PC-3 (cell line): ENCODE results near the gene DUSP12. TPM values are rescaled to one million over a fixed set of nuclear protein-coding genes. Genes with fewer than 3 reads are reported as not detected.
A peak's percentile ranks its signal among the peaks of the same experiment; 100 is the strongest.
"Not testable (repeated sequence)": the region's sequence is repeated elsewhere in the genome, so short reads cannot be mapped to it uniquely, and the experiment has no call there.

Experiments used
- ATAC-seq: fragments of 200-7000 bp; cut with Tn5 transposase; 2 replicates; pipeline ENCODE4 v1.9.1; 2020; ENCODE audit warnings: mild to moderate bottlenecking, moderate library complexity
- BruUV-seq: library from RNA; stranded (reverse); fragments of 400-500 nt; replicated peaks from 2 replicates; lab custom pipeline; 2021; lab: Mats Ljungman, UMichigan
- CTCF ChIA-PET: fragments of 300-600 bp; sonication (Branson Sonifier 250); formaldehyde crosslinking; loops from one replicate; lab custom pipeline; 2022; ENCODE audit warnings: antibody characterized with exemption; lab: Charles Lee
- POLR2A ChIA-PET: fragments of 300-600 bp; sonication (Branson Sonifier 250); formaldehyde crosslinking; loops from one replicate; lab custom pipeline; 2022; ENCODE audit warnings: antibody characterized with exemption; ENCODE audit not compliant: unreplicated experiment; lab: Charles Lee
- DNase-seq: peaks from one replicate; pipeline ENCODE4 v3.0.0-alpha.2; 2015
- H2AFZ ChIP-seq: fragments of 300-600 bp; sonication (generic); 2 replicates; pipeline ENCODE4 v1.6.0; 2016; ENCODE audit warnings: antibody characterized with exemption, low read length
- H3F3A ChIP-seq: fragments of 300-600 bp; sonication (generic); one replicate; pipeline ENCODE4 v1.6.0; 2017; ENCODE audit warnings: antibody characterized with exemption, low read length, control low read depth, mild to moderate bottlenecking; ENCODE audit not compliant: unreplicated experiment
- H3K27ac ChIP-seq: fragments of 300-600 bp; sonication (generic); 2 replicates; pipeline ENCODE4 v1.5.1; 2016; ENCODE audit warnings: mild to moderate bottlenecking, low read length
- H3K27me3 ChIP-seq: fragments of 300-600 bp; sonication (generic); 2 replicates; pipeline ENCODE4 v1.6.1; 2016; ENCODE audit warnings: low read length, mixed read lengths
- H3K36me3 ChIP-seq: fragments of 300-600 bp; sonication (generic); 2 replicates; pipeline ENCODE4 v1.6.1; 2016; ENCODE audit warnings: low read depth, mixed run types, low read length, mixed read lengths
- H3K4me1 ChIP-seq: fragments of 300-600 bp; sonication (generic); 2 replicates; pipeline ENCODE4 v1.5.1; 2016; ENCODE audit warnings: low read length; ENCODE audit not compliant: insufficient read depth
- H3K4me2 ChIP-seq: fragments of 300-600 bp; sonication (generic); 2 replicates; pipeline ENCODE4 v1.6.0; 2016; ENCODE audit warnings: low read length
- H3K4me3 ChIP-seq: fragments of 300-600 bp; sonication (generic); 2 replicates; pipeline ENCODE4 v1.5.1; 2016; ENCODE audit warnings: mild to moderate bottlenecking, low read length, mixed read lengths
- H3K79me2 ChIP-seq: fragments of 300-600 bp; sonication (generic); 2 replicates; pipeline ENCODE4 v1.6.1; 2017; ENCODE audit warnings: low read length, mixed read lengths
- H3K9ac ChIP-seq: fragments of 300-600 bp; sonication (generic); 2 replicates; pipeline ENCODE4 v1.6.0; 2016; ENCODE audit warnings: mild to moderate bottlenecking, low read length
- H3K9me2 ChIP-seq: fragments of 300-600 bp; sonication (generic); replicated peaks from 2 replicates; pipeline ENCODE4 v1.6.1; 2016; ENCODE audit warnings: mixed run types, low read length, mixed read lengths
- H3K9me3 ChIP-seq: fragments of 300-600 bp; sonication (generic); 2 replicates; pipeline ENCODE4 v1.6.1; 2016; ENCODE audit warnings: low read length, mixed read lengths
- H4K20me1 ChIP-seq: fragments of 300-600 bp; sonication (generic); 2 replicates; pipeline ENCODE4 v1.6.1; 2016; ENCODE audit warnings: low read length, mixed read lengths
- CTCF ChIP-seq: fragments of 300-600 bp; sonication (generic); conservative IDR thresholded peaks from 2 replicates; pipeline ENCODE4 v1.5.1; 2017; ENCODE audit warnings: antibody characterized with exemption, low read depth, mild to moderate bottlenecking, low read length
- EZH2 ChIP-seq: fragments of 300-600 bp; sonication (generic); IDR thresholded peaks from one replicate; pipeline ENCODE4 v1.6.1; 2017; ENCODE audit warnings: antibody characterized with exemption, mild to moderate bottlenecking, low read length; ENCODE audit not compliant: unreplicated experiment
- EZH2phosphoT487 ChIP-seq: fragments of 300-600 bp; sonication (generic); IDR thresholded peaks from 2 replicates; pipeline ENCODE4 v1.6.1; 2018; ENCODE audit warnings: mild to moderate bottlenecking, antibody characterized with exemption, low read length, borderline replicate concordance
- intact Hi-C: fragments of 100-400 bp; cut with micrococcal nuclease; formaldehyde crosslinking; loops from 2 replicates; pipeline ENCODE4 v1.9.0; 2023
- total RNA-seq: library from RNA; depleted of rRNA; stranded (reverse); fragments of >200 nt; gene quantifications from 2 replicates; pipeline ENCODE4 v1.2.3, GENCODE V29; 2014

DUSP12 gene
- total RNA-seq, 1 experiment from 2014 or later: 82.2 TPM

GRCh38 chr1:161722406-161722805 lies 27.2 kb upstream of the DUSP12 start:
- TF ChIP-seq CTCF: no peak
- no peak for TF ChIP-seq EZH2phosphoT487
- TF ChIP-seq EZH2: no peak
- Histone ChIP-seq H3K4me2 (no peak overlapping the region), H3K27me3 (no peaks in the 10 kb centered on the region), H3F3A (no peaks in the 10 kb centered on the region), H2AFZ (no peak overlapping the region), H3K27ac (peak overlapping the region; percentile 55), H3K4me3 (no peak overlapping the region), H3K9ac (no peak overlapping the region), H3K36me3 (no peaks in the 10 kb centered on the region), H3K9me2 (no peaks in the 10 kb centered on the region), H4K20me1 (no peaks in the 10 kb centered on the region), H3K4me1 (peaks cover 49% of the 10 kb centered on the region), H3K9me3 (no peaks in the 10 kb centered on the region), H3K79me2 (peaks cover 17% of the 10 kb centered on the region)
- intact Hi-C loops: no loop called here
- ATAC-seq (no peak), DNase-seq (no peak)
- BruUV-seq: no TSS peak
- ChIA-PET POLR2A (no interaction called here), CTCF (interaction anchor here (0.9 kb wide), 1 partner anchor 16 kb away, joined by 11 read pairs; no protein-coding TSS in a partner anchor)

GRCh38 chr1:161723459-161724141 lies 26.0 kb upstream of the DUSP12 start:
- no peak overlapping the region for H3K27ac ChIP-seq
- DNase-seq: peak; percentile 90
- no peaks in the 10 kb centered on the region for H3K9me2 ChIP-seq
- POLR2A ChIA-PET: no interaction called here
- H3F3A ChIP-seq: no peaks in the 10 kb centered on the region
- no TSS peak for BruUV-seq
- no peak for TF ChIP-seq EZH2phosphoT487
- no peak for TF ChIP-seq EZH2
- no peak for TF ChIP-seq CTCF
- H3K4me2 ChIP-seq: peak overlapping the region; percentile 52
- no peaks in the 10 kb centered on the region for H3K27me3 ChIP-seq
- H3K9ac ChIP-seq: no peak overlapping the region
- H3K79me2 ChIP-seq: peaks cover 23% of the 10 kb centered on the region
- no peaks in the 10 kb centered on the region for H4K20me1 ChIP-seq
- no peaks in the 10 kb centered on the region for H3K9me3 ChIP-seq
- intact Hi-C loops: no loop called here
- no peak overlapping the region for H3K4me3 ChIP-seq
- ATAC-seq: no peak
- H3K36me3 ChIP-seq: no peaks in the 10 kb centered on the region
- CTCF ChIA-PET: interaction anchor here (0.7 kb wide), 1 partner anchor 9 kb away, joined by 6 read pairs; no protein-coding TSS in a partner anchor
- H2AFZ ChIP-seq: no peak overlapping the region
- H3K4me1 ChIP-seq: peaks cover 55% of the 10 kb centered on the region

DNA sequence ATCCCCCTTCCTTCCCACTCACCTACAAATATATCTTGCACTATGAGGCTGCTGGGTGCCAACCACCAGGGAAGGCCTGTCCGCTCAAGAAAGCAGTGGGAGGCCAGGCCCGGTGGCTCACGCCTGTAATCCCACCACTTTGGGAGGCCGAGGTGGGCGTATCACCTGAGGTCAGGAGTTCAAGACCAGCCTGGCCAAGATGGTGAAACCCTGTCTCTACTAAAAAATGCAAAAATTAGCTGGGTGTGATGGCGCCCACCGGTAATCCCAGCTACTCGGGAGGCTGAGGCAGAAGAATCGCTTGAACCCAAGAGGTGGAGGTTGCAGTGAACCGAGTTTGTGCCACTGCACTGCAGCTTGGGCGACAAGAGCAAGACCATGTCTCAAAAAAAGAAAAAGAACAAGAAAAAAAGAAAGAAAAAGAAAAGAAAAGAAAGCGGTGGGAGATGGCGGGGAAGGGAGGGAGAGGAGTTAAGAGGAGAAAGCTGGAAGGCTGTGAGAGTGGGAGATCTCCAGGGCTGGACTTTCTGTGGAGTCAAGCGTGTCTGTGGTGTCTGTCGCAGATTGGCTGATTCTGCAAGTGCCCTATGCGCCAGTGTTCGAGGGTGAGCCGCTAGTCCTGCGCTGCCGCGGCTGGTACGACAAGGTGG lies 24.2 kb upstream of the DUSP12 start:
- H3K36me3 ChIP-seq, H3K9me2 ChIP-seq, intact Hi-C loops, H3K27ac ChIP-seq, ATAC-seq, POLR2A ChIA-PET, H3F3A ChIP-seq, DNase-seq, H3K9me3 ChIP-seq, H3K27me3 ChIP-seq, H4K20me1 ChIP-seq, BruUV-seq: not testable (repeated sequence)
- Histone ChIP-seq H3K79me2 (peaks cover 23% of the 10 kb centered on the region), H3K9ac (peak overlapping the region; percentile 84), H3K4me3 (peak overlapping the region; percentile 85), H3K4me1 (peaks cover 73% of the 10 kb centered on the region), H3K4me2 (peak overlapping the region; percentile 99), H2AFZ (peak overlapping the region; percentile 87)
- CTCF ChIA-PET: interaction anchor here (0.6 to 1.0 kb wide), 2 partner anchors 13 to 500 kb away, joined by 12 to 15 read pairs; no protein-coding TSS in a partner anchor
